WTC11 (cell line): ENCODE measurements around the gene LRRIQ1. TPM values are rescaled to one million over a fixed set of nuclear protein-coding genes. Genes with fewer than 3 reads are reported as not detected.

Experiments
- ATAC-seq: fragments of 200-7000 bp; cut with Tn5 transposase; 2 replicates; pipeline ENCODE4 v1.10.0; 2021; ENCODE audit warnings: mild to moderate bottlenecking, moderate library complexity
- CTCF ChIA-PET: fragments of 300-600 bp; sonication (Branson Sonifier 250); formaldehyde crosslinking; loops from one replicate; lab custom pipeline; 2021; ENCODE audit warnings: antibody characterized with exemption; lab: Charles Lee
- POLR2A ChIA-PET: fragments of 350-600 bp; sonication (Branson Sonifier 250); formaldehyde crosslinking; loops from one replicate; lab custom pipeline; 2021; ENCODE audit warnings: antibody characterized with exemption; lab: Charles Lee
- DNase-seq: peaks from one replicate; pipeline ENCODE4 v3.0.0; 2021; ENCODE audit warnings: low spot score
- H3K27ac Mint-ChIP-seq: 2 replicates; pipeline ENCODE4 v1.8.0; 2021; ENCODE audit warnings: mixed read lengths
- H3K27me3 Mint-ChIP-seq: 2 replicates; pipeline ENCODE4 v1.8.0; 2021; ENCODE audit warnings: low read depth, mild to moderate bottlenecking, moderate library complexity, mixed read lengths
- H3K36me3 Mint-ChIP-seq: 2 replicates; pipeline ENCODE4 v1.8.0; 2021; ENCODE audit warnings: mixed read lengths
- H3K4me1 Mint-ChIP-seq: 2 replicates; pipeline ENCODE4 v1.8.0; 2022; ENCODE audit warnings: mixed read lengths
- H3K4me3 Mint-ChIP-seq: 2 replicates; pipeline ENCODE4 v1.8.0; 2021; ENCODE audit warnings: mild to moderate bottlenecking, moderate library complexity, mixed read lengths
- H3K9me3 Mint-ChIP-seq: 2 replicates; pipeline ENCODE4 v1.8.0; 2021; ENCODE audit warnings: mixed read lengths
- ELF4 ChIP-seq: sonication (generic); formaldehyde crosslinking; IDR thresholded peaks from 2 replicates; pipeline ENCODE4 v1.8.1; 2022; ENCODE audit warnings: low read depth, mild to moderate bottlenecking, moderate library complexity, missing genetic modification reagents
- GRHL2 ChIP-seq: fragments of 250-450 bp; sonication (Bioruptor Pico); IDR thresholded peaks from 2 replicates; pipeline ENCODE4 v1.8.0; 2022; ENCODE audit warnings: mild to moderate bottlenecking, moderate library complexity; ENCODE audit not compliant: insufficient replicate concordance, severe bottlenecking
- JUN ChIP-seq: sonication (generic); formaldehyde crosslinking; IDR thresholded peaks from 2 replicates; pipeline ENCODE4 v1.8.0; 2023; ENCODE audit warnings: mild to moderate bottlenecking, missing genetic modification reagents
- NFE2L1 ChIP-seq: sonication (generic); formaldehyde crosslinking; IDR thresholded peaks from 2 replicates; pipeline ENCODE4 v1.8.1; 2023; ENCODE audit warnings: missing genetic modification reagents
- PRRX2 ChIP-seq: fragments of 250-450 bp; sonication (Bioruptor Pico); IDR thresholded peaks from 2 replicates; pipeline ENCODE4 v1.8.0; 2021; ENCODE audit warnings: mild to moderate bottlenecking
- SP1 ChIP-seq: sonication (generic); formaldehyde crosslinking; conservative IDR thresholded peaks from 2 replicates; pipeline ENCODE4 v1.8.1; 2022; ENCODE audit warnings: missing genetic modification reagents
- ZBTB21 ChIP-seq: sonication (generic); formaldehyde crosslinking; IDR thresholded peaks from 2 replicates; pipeline ENCODE4 v1.8.1; 2023; ENCODE audit warnings: mild to moderate bottlenecking, missing genetic modification reagents, borderline replicate concordance
- ZNF263 ChIP-seq: sonication (generic); formaldehyde crosslinking; IDR thresholded peaks from 2 replicates; pipeline ENCODE4 v1.8.1; 2022; ENCODE audit warnings: low read depth, mild to moderate bottlenecking, moderate library complexity, missing genetic modification reagents
- ZNF396 ChIP-seq: fragments of 250-450 bp; sonication (Bioruptor Pico); IDR thresholded peaks from 2 replicates; pipeline ENCODE4 v1.8.0; 2021; ENCODE audit warnings: mild to moderate bottlenecking, moderate library complexity, borderline replicate concordance
- ZSCAN18 ChIP-seq: fragments of 250-450 bp; sonication (Bioruptor Pico); IDR thresholded peaks from 2 replicates; pipeline ENCODE4 v2.1.2; 2022; ENCODE audit warnings: mild to moderate bottlenecking, moderate library complexity
- total RNA-seq: library from RNA; stranded (reverse); gene quantifications from 3 replicates; pipeline ENCODE4 v1.2.3, GENCODE V29; 2021
- TF ChIP-seq, protein P1 (sequence below): fragments of 250-450 bp; sonication (Bioruptor Pico); IDR thresholded peaks from 2 replicates; pipeline ENCODE4 v1.9.0; 2021; ENCODE audit warnings: mild to moderate bottlenecking
- TF ChIP-seq, protein P2 (sequence below): fragments of 250-450 bp; sonication (Bioruptor Pico); IDR thresholded peaks from 2 replicates; pipeline ENCODE4 v1.9.0; 2021; ENCODE audit warnings: moderate library complexity, mild to moderate bottlenecking, inconsistent platforms, borderline replicate concordance
- TF ChIP-seq, protein P3 (sequence below): sonication (generic); formaldehyde crosslinking; IDR thresholded peaks from 2 replicates; pipeline ENCODE4 v1.8.1; 2023; ENCODE audit warnings: mild to moderate bottlenecking, missing genetic modification reagents, borderline replicate concordance
- TF ChIP-seq, protein P4 (sequence below): sonication (generic); formaldehyde crosslinking; conservative IDR thresholded peaks from 2 replicates; pipeline ENCODE4 v1.8.1; 2022; ENCODE audit warnings: mild to moderate bottlenecking, missing genetic modification reagents
- TF ChIP-seq, protein P5 (sequence below): sonication (generic); formaldehyde crosslinking; IDR thresholded peaks from 2 replicates; pipeline ENCODE4 v1.8.0; 2022; ENCODE audit warnings: mild to moderate bottlenecking, missing genetic modification reagents

LRRIQ1 gene
- total RNA-seq, 1 experiment from 2014 or later, result 1.3 TPM

DNA sequence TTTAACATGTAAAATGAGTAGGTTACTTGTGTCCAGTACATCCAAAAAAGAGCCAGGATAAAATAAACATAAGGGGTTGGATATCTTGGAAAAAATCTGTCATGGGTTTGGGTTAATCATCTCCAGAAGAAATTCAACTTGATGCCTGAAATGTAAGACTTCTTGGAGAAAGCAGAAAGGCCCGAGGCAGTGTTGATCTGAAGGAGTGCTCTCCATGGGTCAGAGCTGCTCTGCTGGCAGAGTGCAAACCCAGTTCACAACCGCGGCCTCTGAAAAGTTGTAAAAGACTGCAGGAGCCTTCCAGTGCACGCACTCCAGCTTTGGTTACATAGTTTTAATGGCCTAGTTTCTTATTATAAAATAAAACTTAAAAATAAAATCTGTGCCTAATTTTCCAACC lies 146.5 kb downstream of the LRRIQ1 start (continued):
- TF ChIP-seq, protein P1, sequence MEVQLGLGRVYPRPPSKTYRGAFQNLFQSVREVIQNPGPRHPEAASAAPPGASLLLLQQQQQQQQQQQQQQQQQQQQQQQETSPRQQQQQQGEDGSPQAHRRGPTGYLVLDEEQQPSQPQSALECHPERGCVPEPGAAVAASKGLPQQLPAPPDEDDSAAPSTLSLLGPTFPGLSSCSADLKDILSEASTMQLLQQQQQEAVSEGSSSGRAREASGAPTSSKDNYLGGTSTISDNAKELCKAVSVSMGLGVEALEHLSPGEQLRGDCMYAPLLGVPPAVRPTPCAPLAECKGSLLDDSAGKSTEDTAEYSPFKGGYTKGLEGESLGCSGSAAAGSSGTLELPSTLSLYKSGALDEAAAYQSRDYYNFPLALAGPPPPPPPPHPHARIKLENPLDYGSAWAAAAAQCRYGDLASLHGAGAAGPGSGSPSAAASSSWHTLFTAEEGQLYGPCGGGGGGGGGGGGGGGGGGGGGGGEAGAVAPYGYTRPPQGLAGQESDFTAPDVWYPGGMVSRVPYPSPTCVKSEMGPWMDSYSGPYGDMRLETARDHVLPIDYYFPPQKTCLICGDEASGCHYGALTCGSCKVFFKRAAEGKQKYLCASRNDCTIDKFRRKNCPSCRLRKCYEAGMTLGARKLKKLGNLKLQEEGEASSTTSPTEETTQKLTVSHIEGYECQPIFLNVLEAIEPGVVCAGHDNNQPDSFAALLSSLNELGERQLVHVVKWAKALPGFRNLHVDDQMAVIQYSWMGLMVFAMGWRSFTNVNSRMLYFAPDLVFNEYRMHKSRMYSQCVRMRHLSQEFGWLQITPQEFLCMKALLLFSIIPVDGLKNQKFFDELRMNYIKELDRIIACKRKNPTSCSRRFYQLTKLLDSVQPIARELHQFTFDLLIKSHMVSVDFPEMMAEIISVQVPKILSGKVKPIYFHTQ, result no peak
- no peak for TF ChIP-seq GRHL2
- TF ChIP-seq ZNF263, result no peak
- TF ChIP-seq ZSCAN18 (CRISPR knock-in tag), result no peak

DNA sequence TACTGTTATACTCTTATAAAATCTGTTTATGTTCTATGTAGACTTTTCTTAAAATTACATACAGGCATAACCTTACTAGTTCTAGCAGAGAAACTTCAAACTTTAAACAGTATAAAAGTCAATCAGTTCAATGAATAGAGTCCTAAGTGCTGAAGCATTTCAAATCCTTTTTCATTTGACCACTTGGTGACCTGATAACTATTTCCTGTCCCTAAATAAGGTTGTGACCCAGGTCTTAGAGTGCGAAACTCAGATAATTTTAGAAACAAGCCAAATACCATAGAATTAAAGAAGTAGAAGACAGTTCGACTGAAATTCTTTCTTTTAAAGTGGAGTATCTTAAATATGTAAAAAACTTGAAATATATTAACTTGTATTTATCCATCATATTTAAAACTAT lies 147.7 kb downstream of the LRRIQ1 start:
- DNase-seq (no peak), ATAC-seq (no peak)
- Mint-ChIP-seq H3K4me1 (no peaks in the 10 kb centered on the region), H3K27me3 (no peaks in the 10 kb centered on the region), H3K4me3 (no peak overlapping the region)
- CTCF ChIA-PET, result no interaction called here
- TF ChIP-seq, protein P2, sequence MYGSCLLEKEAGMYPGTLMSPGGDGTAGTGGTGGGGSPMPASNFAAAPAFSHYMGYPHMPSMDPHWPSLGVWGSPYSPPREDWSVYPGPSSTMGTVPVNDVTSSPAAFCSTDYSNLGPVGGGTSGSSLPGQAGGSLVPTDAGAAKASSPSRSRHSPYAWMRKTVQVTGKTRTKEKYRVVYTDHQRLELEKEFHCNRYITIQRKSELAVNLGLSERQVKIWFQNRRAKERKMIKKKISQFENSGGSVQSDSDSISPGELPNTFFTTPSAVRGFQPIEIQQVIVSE, result no peak
- TF ChIP-seq, all 79 proteins: peak for 0
- Mint-ChIP-seq H3K9me3 (no peaks in the 10 kb centered on the region), H3K36me3 (no peaks in the 10 kb centered on the region), H3K27ac (no peak overlapping the region)
- POLR2A ChIA-PET, result no interaction called here

DNA sequence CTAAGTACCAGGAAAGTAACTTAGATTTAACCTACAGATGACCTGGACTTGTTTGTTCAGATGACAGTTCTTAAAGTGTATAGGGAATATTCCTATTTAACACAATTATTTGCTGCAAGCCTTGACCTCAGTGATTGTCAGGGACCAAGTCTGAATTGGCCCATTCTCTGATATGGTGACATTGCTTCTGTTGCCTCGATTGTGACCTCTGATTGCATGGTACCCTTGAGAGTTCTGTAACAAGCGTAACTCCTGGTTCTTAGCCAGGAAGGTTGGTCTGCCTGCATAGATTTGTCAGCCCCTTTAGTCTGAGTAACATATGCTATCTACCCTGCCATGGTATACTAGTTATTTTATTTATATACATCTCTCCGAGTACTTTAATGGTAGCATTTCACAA lies 150.1 kb downstream of the LRRIQ1 start:
- Mint-ChIP-seq H3K4me1 (no peaks in the 10 kb centered on the region), H3K36me3 (no peaks in the 10 kb centered on the region), H3K4me3 (no peak overlapping the region), H3K9me3 (no peaks in the 10 kb centered on the region), H3K27ac (no peak overlapping the region), H3K27me3 (no peaks in the 10 kb centered on the region)
- CTCF ChIA-PET, result no interaction called here
- no peak for TF ChIP-seq ZNF396
- TF ChIP-seq, protein P3, sequence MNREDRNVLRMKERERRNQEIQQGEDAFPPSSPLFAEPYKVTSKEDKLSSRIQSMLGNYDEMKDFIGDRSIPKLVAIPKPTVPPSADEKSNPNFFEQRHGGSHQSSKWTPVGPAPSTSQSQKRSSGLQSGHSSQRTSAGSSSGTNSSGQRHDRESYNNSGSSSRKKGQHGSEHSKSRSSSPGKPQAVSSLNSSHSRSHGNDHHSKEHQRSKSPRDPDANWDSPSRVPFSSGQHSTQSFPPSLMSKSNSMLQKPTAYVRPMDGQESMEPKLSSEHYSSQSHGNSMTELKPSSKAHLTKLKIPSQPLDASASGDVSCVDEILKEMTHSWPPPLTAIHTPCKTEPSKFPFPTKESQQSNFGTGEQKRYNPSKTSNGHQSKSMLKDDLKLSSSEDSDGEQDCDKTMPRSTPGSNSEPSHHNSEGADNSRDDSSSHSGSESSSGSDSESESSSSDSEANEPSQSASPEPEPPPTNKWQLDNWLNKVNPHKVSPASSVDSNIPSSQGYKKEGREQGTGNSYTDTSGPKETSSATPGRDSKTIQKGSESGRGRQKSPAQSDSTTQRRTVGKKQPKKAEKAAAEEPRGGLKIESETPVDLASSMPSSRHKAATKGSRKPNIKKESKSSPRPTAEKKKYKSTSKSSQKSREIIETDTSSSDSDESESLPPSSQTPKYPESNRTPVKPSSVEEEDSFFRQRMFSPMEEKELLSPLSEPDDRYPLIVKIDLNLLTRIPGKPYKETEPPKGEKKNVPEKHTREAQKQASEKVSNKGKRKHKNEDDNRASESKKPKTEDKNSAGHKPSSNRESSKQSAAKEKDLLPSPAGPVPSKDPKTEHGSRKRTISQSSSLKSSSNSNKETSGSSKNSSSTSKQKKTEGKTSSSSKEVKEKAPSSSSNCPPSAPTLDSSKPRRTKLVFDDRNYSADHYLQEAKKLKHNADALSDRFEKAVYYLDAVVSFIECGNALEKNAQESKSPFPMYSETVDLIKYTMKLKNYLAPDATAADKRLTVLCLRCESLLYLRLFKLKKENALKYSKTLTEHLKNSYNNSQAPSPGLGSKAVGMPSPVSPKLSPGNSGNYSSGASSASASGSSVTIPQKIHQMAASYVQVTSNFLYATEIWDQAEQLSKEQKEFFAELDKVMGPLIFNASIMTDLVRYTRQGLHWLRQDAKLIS (CRISPR knock-in tag), result no peak
- TF ChIP-seq SP1 (CRISPR knock-in tag), result no peak
- TF ChIP-seq PRRX2 (CRISPR knock-in tag), result no peak
- no peak for TF ChIP-seq JUN (CRISPR knock-in tag)
- TF ChIP-seq ZBTB21, result no peak
- TF ChIP-seq ELF4 (CRISPR knock-in tag), result no peak
- DNase-seq (no peak), ATAC-seq (no peak)
- POLR2A ChIA-PET, result no interaction called here

GRCh38 chr12:85188619-85189018 lies 152.5 kb downstream of the LRRIQ1 start:
- Mint-ChIP-seq H3K4me3 (no peak overlapping the region), H3K27me3 (no peaks in the 10 kb centered on the region), H3K36me3 (no peaks in the 10 kb centered on the region), H3K4me1 (no peaks in the 10 kb centered on the region), H3K27ac (no peak overlapping the region; the same call in 1 of the 2 replicates), H3K9me3 (no peaks in the 10 kb centered on the region)
- ATAC-seq, result no peak
- DNase-seq, result no peak
- CTCF ChIA-PET, result interaction anchor here (1.6 kb wide), 1 partner anchor 42 kb away, joined by 4 read pairs; no protein-coding TSS in a partner anchor
- POLR2A ChIA-PET, result no interaction called here
- TF ChIP-seq, protein P4, sequence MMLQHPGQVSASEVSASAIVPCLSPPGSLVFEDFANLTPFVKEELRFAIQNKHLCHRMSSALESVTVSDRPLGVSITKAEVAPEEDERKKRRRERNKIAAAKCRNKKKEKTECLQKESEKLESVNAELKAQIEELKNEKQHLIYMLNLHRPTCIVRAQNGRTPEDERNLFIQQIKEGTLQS (CRISPR knock-in tag), result no peak
- TF ChIP-seq, protein P5, sequence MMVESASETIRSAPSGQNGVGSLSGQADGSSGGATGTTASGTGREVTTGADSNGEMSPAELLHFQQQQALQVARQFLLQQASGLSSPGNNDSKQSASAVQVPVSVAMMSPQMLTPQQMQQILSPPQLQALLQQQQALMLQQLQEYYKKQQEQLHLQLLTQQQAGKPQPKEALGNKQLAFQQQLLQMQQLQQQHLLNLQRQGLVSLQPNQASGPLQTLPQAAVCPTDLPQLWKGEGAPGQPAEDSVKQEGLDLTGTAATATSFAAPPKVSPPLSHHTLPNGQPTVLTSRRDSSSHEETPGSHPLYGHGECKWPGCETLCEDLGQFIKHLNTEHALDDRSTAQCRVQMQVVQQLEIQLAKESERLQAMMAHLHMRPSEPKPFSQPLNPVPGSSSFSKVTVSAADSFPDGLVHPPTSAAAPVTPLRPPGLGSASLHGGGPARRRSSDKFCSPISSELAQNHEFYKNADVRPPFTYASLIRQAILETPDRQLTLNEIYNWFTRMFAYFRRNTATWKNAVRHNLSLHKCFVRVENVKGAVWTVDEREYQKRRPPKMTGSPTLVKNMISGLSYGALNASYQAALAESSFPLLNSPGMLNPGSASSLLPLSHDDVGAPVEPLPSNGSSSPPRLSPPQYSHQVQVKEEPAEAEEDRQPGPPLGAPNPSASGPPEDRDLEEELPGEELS (CRISPR knock-in tag), result no peak
- TF ChIP-seq, protein P1, result no peak
- TF ChIP-seq NFE2L1 (CRISPR knock-in tag), result no peak
- TF ChIP-seq, protein P2, result no peak
